ENCODE results near the gene TPSAB1.
"Not testable (repeated sequence)": the region's sequence is repeated elsewhere in the genome, so short reads cannot be mapped to it uniquely, and the experiment has no call there.

- not testable (repeated sequence) for TF ChIP-seq PAX5 (IDR thresholded peaks at IDR 0.05; ENCODE audit: borderline replicate concordance, low read depth, low read length); NFXL1 (IDR thresholded peaks at IDR 0.05; ENCODE audit: borderline replicate concordance); MYB (IDR thresholded peaks at IDR 0.05; ENCODE audit: borderline replicate concordance, low read depth, low read length); BHLHE40 (IDR thresholded peaks at IDR 0.05; ENCODE audit: borderline replicate concordance in 1 of 2, low read depth in 2 of 2, low read length in 1 of 2); USF2 (IDR thresholded peaks at IDR 0.05; ENCODE audit: borderline replicate concordance, low read depth, low read length); ASH2L (IDR thresholded peaks at IDR 0.05; ENCODE audit: borderline replicate concordance, low read depth); TARDBP (IDR thresholded peaks at IDR 0.05; ENCODE audit: borderline replicate concordance); RAD21 (IDR thresholded peaks at IDR 0.05; ENCODE audit: insufficient read depth, low read depth, low read length); CUX1 (IDR thresholded peaks at IDR 0.05; ENCODE audit: insufficient replicate concordance, low read depth, low read length); HDGF (IDR thresholded peaks at IDR 0.05); MTA2 (IDR thresholded peaks at IDR 0.05; ENCODE audit: low read depth)
- TF ChIP-seq, protein P1, sequence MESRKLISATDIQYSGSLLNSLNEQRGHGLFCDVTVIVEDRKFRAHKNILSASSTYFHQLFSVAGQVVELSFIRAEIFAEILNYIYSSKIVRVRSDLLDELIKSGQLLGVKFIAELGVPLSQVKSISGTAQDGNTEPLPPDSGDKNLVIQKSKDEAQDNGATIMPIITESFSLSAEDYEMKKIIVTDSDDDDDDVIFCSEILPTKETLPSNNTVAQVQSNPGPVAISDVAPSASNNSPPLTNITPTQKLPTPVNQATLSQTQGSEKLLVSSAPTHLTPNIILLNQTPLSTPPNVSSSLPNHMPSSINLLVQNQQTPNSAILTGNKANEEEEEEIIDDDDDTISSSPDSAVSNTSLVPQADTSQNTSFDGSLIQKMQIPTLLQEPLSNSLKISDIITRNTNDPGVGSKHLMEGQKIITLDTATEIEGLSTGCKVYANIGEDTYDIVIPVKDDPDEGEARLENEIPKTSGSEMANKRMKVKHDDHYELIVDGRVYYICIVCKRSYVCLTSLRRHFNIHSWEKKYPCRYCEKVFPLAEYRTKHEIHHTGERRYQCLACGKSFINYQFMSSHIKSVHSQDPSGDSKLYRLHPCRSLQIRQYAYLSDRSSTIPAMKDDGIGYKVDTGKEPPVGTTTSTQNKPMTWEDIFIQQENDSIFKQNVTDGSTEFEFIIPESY (IDR thresholded peaks at IDR 0.05) = not testable (repeated sequence)
These were observed 15.9 kb downstream of the TPSAB1 start for GRCh38 chr16:1256296-1256873.

Data from GM12878 (cell line).